ENCODE data around the gene PFKP.

PFKP gene

GRCh38 chr10:3100856-3101640 lies 33.7 kb downstream of the PFKP start:
- Histone ChIP-seq H3K9me2 (replicated peaks; ENCODE audit: low read depth, low read length) (no peaks in the 10 kb centered on the region), H3K9ac (ENCODE audit: low read depth, low read length, poor library complexity, severe bottlenecking) (no peak overlapping the region), H4K20me1 (ENCODE audit: insufficient read depth, low read length, poor library complexity, severe bottlenecking) (peaks cover 55% of the 10 kb centered on the region), H2AFZ (ENCODE audit: low read length) (no peak overlapping the region), H3K4me1 (ENCODE audit: insufficient read depth, low read length, poor library complexity, severe bottlenecking) (peaks cover 5% of the 10 kb centered on the region), H3K27me3 (ENCODE audit: insufficient read depth, low read length, poor library complexity, severe bottlenecking) (no peaks in the 10 kb centered on the region), H3K79me2 (ENCODE audit: insufficient read depth, low read length) (peaks cover 61% of the 10 kb centered on the region), H3K36me3 (ENCODE audit: insufficient read depth, low read length) (peaks cover 82% of the 10 kb centered on the region), H3K4me2 (ENCODE audit: low read depth, low read length, poor library complexity, severe bottlenecking) (no peak overlapping the region), H3K9me3 (ENCODE audit: insufficient read depth, low read depth, low read length) (no peaks in the 10 kb centered on the region), H3K4me3 (ENCODE audit: low read length, poor library complexity, severe bottlenecking) (no peak overlapping the region), H3F3A (ENCODE audit: low read depth) (no peaks in the 10 kb centered on the region)
- no peak for TF ChIP-seq EZH2phosphoT487 (IDR thresholded peaks at IDR 0.05; ENCODE audit: borderline replicate concordance)
- no peak for TF ChIP-seq CTCF (conservative IDR thresholded peaks at IDR 0.05; ENCODE audit: low read length)

GRCh38 chr10:3102720-3103427 lies 35.5 kb downstream of the PFKP start:
- Histone ChIP-seq H3K9me2 (replicated peaks; ENCODE audit: low read depth, low read length) (no peaks in the 10 kb centered on the region), H3F3A (ENCODE audit: low read depth) (no peaks in the 10 kb centered on the region), H3K4me2 (ENCODE audit: low read depth, low read length, poor library complexity, severe bottlenecking) (no peak overlapping the region), H2AFZ (ENCODE audit: low read length) (no peak overlapping the region), H3K27me3 (ENCODE audit: insufficient read depth, low read length, poor library complexity, severe bottlenecking) (no peaks in the 10 kb centered on the region), H3K9ac (ENCODE audit: low read depth, low read length, poor library complexity, severe bottlenecking) (no peak overlapping the region), H3K9me3 (ENCODE audit: insufficient read depth, low read depth, low read length) (no peaks in the 10 kb centered on the region), H3K79me2 (ENCODE audit: insufficient read depth, low read length) (peaks cover 43% of the 10 kb centered on the region), H3K4me3 (ENCODE audit: low read length, poor library complexity, severe bottlenecking) (no peak overlapping the region), H3K4me1 (ENCODE audit: insufficient read depth, low read length, poor library complexity, severe bottlenecking) (no peaks in the 10 kb centered on the region), H4K20me1 (ENCODE audit: insufficient read depth, low read length, poor library complexity, severe bottlenecking) (peaks cover 39% of the 10 kb centered on the region), H3K36me3 (ENCODE audit: insufficient read depth, low read length) (peaks cover 85% of the 10 kb centered on the region)
- TF ChIP-seq CTCF (conservative IDR thresholded peaks at IDR 0.05; ENCODE audit: low read length) (no peak), EZH2phosphoT487 (IDR thresholded peaks at IDR 0.05; ENCODE audit: borderline replicate concordance) (no peak)

- no peaks in the 10 kb centered on the region for H3K9me2 ChIP-seq (replicated peaks; ENCODE audit: low read depth, low read length)
- H3K4me3 ChIP-seq (ENCODE audit: low read length, poor library complexity, severe bottlenecking): no peak overlapping the region
- H4K20me1 ChIP-seq (ENCODE audit: insufficient read depth, low read length, poor library complexity, severe bottlenecking): peaks cover 33% of the 10 kb centered on the region
- no peaks in the 10 kb centered on the region for H3F3A ChIP-seq (ENCODE audit: low read depth)
- peaks cover 91% of the 10 kb centered on the region for H3K36me3 ChIP-seq (ENCODE audit: insufficient read depth, low read length)
- H3K9me3 ChIP-seq (ENCODE audit: insufficient read depth, low read depth, low read length): no peaks in the 10 kb centered on the region
- no peak overlapping the region for H2AFZ ChIP-seq (ENCODE audit: low read length)
- peaks cover 35% of the 10 kb centered on the region for H3K79me2 ChIP-seq (ENCODE audit: insufficient read depth, low read length)
- H3K27me3 ChIP-seq (ENCODE audit: insufficient read depth, low read length, poor library complexity, severe bottlenecking): no peaks in the 10 kb centered on the region
- TF ChIP-seq EZH2phosphoT487 (IDR thresholded peaks at IDR 0.05; ENCODE audit: borderline replicate concordance) (no peak), CTCF (conservative IDR thresholded peaks at IDR 0.05; ENCODE audit: low read length) (no peak)
- H3K4me1 ChIP-seq (ENCODE audit: insufficient read depth, low read length, poor library complexity, severe bottlenecking): no peaks in the 10 kb centered on the region
- H3K9ac ChIP-seq (ENCODE audit: low read depth, low read length, poor library complexity, severe bottlenecking): no peak overlapping the region
- no peak overlapping the region for H3K4me2 ChIP-seq (ENCODE audit: low read depth, low read length, poor library complexity, severe bottlenecking)
Observed at GRCh38 chr10:3103646-3104045, 36.3 kb downstream of the PFKP start.
